ENCODE data around the gene UTF1. TPM values are rescaled to one million over a fixed set of nuclear protein-coding genes. Genes with fewer than 3 reads are reported as not detected.

UTF1 gene
- total RNA-seq, 3 donors from 2014 or later: not detected

- no peaks in the 10 kb centered on the region for H3K4me1 ChIP-seq (ENCODE audit: low read depth)
- intact Hi-C loops (cut with DNase I, micrococcal nuclease): no loop called here
- no peak for ATAC-seq
- no peaks in the 10 kb centered on the region for H3K36me3 ChIP-seq (ENCODE audit: low read depth)
- TF ChIP-seq CTCF (IDR thresholded peaks at IDR 0.05): no peak
- no peaks in the 10 kb centered on the region for H3K9me3 ChIP-seq
- H3K4me3 ChIP-seq: no peak overlapping the region
- no peak for DNase-seq
These were observed 45.3 kb upstream of the UTF1 start for GRCh38 chr10:133184591-133185244.

- Histone ChIP-seq H3K9me3 (no peaks in the 10 kb centered on the region), H3K4me1 (ENCODE audit: low read depth) (no peaks in the 10 kb centered on the region), H3K36me3 (ENCODE audit: low read depth) (no peaks in the 10 kb centered on the region), H3K4me3 (no peak overlapping the region)
- DNase-seq (no peak), ATAC-seq (no peak)
- intact Hi-C loops (cut with DNase I, micrococcal nuclease): no loop called here
- TF ChIP-seq CTCF (IDR thresholded peaks at IDR 0.05): no peak
These were observed 44.6 kb upstream of the UTF1 start for GRCh38 chr10:133185421-133185820.

GRCh38 chr10:133185916-133186315 is 44.1 kb upstream of the UTF1 start:
- DNase-seq (peak in 1 of 3 donors; percentile 29), ATAC-seq (no peak)
- Histone ChIP-seq H3K36me3 (ENCODE audit: low read depth) (no peaks in the 10 kb centered on the region), H3K4me3 (no peak overlapping the region), H3K9me3 (no peaks in the 10 kb centered on the region), H3K4me1 (ENCODE audit: low read depth) (no peaks in the 10 kb centered on the region)
- intact Hi-C loops (cut with DNase I, micrococcal nuclease): no loop called here
- TF ChIP-seq CTCF (IDR thresholded peaks at IDR 0.05): no peak

- TF ChIP-seq CTCF (IDR thresholded peaks at IDR 0.05): no peak
- ATAC-seq (no peak), DNase-seq (peak in 1 of 3 donors; percentile 22)
- intact Hi-C loops (cut with DNase I, micrococcal nuclease): no loop called here
- H3K4me3 ChIP-seq: no peak overlapping the region
- H3K36me3 ChIP-seq (ENCODE audit: low read depth): no peaks in the 10 kb centered on the region
- H3K4me1 ChIP-seq (ENCODE audit: low read depth): no peaks in the 10 kb centered on the region
- H3K9me3 ChIP-seq: no peaks in the 10 kb centered on the region
These were observed 43.5 kb upstream of the UTF1 start for GRCh38 chr10:133186416-133187090.

- intact Hi-C loops (cut with DNase I, micrococcal nuclease): no loop called here
- ATAC-seq (no peak), DNase-seq (peak in 1 of 3 donors; percentile 41)
- H3K36me3 ChIP-seq (ENCODE audit: low read depth): no peaks in the 10 kb centered on the region
- H3K4me1 ChIP-seq (ENCODE audit: low read depth): no peaks in the 10 kb centered on the region
- TF ChIP-seq CTCF (IDR thresholded peaks at IDR 0.05): no peak
- H3K9me3 ChIP-seq: no peaks in the 10 kb centered on the region
- H3K4me3 ChIP-seq: no peak overlapping the region
These were observed 42.7 kb upstream of the UTF1 start for GRCh38 chr10:133187091-133187905.
